GM15510 (cell line): ENCODE measurements around the gene RPL29.

Experiments
- POLR2A ChIP-seq: IDR thresholded peaks from 3 replicates; pipeline ENCODE4 v1.6.1; 2011; ENCODE audit warnings: borderline replicate concordance; ENCODE audit not compliant: insufficient read length; ENCODE audit errors: extremely low read depth

Gene RPL29

DNA sequence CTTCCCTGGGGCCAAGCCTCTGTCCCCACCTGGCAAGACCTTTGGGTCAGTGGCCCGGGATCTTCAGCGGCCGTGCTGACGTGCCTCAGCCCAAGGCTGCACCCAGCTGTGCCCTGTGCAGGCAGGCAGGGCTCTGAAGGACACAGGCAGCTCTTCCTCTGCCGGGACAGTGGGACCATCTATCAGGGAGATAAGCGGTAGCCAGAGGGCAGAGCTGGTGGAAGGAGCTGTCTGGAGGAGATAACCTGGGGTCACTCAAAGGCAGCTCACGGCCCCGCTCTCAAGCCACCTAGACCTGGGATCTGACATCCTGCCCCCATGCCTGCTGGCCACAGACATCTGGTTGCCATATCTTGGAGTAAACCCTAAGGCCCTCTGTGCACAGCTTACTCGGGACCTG is 33.4 kb upstream of the RPL29 start:
- TF ChIP-seq POLR2A = no peak

DNA sequence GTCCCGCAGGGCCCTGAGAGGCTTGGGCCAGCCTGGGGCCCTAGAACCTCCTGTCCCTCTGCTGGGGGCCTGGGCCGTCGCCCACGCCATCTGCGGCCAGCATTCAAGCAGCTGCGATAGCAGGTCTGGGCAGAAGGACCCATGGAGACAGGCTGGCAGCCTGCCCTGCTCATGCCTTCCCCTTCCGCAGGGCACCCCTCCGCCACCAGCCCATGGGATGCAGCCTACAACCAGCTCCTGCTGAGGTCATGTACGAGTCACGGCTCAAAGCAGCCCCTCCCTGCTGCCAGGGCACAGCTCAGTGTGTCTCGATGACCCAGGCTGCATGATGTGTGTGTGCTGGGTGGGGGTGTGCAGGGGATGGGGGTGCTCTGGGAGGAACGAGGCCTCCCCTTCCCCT is 32.9 kb upstream of the RPL29 start:
- no peak for TF ChIP-seq POLR2A

DNA sequence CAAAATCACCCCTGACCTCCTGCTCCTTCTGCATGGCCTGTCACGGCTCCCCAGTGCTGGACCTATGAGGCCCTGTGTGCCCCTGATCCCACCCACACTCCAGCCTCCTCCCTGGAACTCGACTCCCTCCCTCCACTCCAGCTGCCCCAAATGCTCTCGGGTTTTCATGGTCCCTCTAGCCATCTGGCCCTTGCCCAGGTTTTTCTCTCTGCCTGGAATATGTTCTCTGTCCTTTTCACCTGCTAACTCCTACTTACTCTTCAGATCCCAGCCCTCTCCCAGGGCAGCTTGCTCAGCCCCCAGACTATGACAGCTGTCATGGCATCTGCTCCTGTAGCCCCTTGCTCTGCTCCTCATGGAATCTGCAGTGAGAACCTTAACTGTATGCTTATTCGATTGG is 30.3 kb upstream of the RPL29 start:
- no peak for TF ChIP-seq POLR2A

DNA sequence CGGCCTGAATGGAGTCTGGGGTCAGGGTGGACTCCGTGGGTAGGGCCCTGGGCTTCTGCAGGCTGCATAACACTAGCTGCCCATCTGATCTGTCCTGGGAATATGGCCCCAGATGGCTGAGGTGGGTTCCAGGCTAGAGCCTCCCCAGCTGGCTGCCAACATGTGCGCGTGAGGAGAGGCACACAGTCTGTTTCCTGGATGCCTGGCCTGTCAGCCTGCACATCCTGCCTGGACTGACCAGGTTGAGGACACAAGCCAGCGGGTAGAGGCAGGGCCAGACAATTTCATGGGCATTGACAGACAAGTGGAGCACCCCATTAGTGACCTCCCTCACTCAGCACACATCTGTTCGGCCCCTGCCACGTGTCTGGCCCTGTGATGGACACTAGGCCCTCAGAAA is 29.8 kb upstream of the RPL29 start:
- TF ChIP-seq POLR2A = no peak

DNA sequence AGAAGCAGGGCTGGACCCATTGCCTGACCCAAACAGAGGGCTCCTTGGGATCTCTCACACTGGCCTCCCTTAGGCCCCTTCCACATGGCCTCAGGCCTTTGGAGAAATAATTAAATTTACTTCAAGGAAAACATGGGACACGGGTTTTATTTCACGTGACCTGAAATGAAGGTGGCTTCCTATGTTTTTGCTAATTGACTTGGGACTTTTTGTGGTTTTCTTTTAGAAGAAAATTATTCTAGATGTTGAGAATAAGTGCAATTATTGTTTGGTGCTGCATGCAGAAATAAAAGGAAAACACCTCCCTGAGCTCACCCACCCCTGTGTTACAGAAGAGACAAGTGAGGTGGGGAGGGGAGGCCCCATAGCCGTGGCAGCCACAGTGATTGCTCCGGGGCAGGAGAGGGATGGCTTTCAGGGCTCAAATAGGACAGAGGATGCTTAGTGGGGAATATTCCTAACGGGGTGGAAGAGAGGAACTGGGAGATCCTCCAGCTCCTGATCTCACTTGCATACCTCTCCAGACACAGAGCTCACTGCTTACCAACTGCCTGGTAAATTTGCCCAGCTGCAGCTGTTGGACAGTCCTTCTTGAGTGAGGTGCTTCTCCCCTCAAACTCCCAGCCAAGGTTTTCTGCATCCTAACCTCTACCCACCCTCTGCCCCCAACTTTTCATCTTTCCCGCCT is 29.2 kb upstream of the RPL29 start:
- no peak for TF ChIP-seq POLR2A

DNA sequence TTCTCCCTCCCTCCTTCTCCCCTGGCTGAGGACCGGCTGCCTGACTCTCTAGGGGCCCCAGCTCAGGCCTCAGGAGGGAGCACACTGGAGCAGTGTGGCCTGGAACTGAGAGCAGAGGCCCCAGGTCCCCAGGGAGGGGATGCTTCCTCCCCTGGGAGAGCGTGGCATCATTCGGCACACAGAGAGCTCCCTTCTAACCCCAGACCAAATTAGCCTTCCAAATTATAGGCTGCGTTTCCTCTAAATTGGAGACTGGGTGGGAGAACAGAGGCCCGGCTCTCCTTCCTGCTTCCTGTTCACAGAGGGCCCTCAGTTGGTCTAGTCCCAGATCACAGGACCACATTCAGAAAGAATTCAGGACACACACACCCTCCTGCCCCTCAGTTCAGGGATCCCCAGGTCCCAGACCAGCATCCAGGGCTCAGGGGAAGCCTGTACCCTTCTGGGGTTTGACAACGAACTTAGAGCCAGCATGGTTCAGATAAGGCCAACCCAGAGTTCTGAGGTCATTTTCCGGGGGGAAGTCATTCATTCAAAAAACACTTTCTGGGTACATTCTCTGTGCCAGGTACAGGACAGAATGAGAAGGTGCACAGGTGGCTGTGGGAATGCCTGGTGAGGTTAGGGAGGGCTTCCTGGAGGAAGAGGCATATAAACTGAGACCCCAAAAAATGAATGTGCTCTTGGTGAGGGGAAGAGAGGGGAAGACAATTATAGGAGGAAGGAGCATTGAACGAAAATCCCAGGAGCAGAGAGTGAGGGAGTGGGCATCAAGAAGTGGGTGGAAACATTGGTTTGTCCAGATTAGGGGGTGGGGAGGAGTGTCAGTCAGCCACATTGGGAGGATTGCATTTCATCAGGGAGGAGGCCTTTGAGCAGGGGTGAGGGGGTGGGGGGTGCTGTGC is 28.4 kb upstream of the RPL29 start:
- TF ChIP-seq POLR2A = no peak

DNA sequence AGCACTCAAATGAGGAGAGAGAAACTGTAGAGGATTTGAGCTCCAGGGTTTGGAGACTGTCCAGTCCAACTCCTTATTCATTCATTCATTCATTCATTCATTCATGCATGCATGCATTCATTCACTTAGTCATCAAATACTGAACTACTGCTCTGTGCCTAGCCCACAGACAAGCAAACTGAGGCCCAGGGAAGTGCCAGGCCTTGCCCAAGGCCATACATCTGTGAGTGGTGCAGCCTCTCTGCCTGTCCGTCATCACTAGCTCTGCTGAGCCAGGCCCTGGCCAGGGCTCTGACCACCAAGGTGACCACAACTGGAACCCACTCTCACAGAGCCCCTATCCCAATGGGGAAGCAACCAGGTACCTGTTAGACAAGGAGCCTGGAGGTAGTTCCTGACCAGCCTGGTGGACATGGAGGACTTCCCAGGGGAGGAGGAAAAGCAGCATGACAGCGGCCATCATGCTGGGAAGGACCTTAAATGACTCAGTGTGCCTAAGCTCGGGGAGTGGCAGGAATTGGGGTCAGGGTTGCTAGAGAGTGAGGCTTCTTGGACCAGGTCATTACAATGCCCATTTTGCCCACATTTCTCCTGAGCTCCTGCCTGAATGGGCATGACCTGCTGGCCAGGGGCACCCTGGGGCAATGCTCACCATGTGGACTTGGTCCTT is 27.5 kb upstream of the RPL29 start:
- TF ChIP-seq POLR2A = no peak

DNA sequence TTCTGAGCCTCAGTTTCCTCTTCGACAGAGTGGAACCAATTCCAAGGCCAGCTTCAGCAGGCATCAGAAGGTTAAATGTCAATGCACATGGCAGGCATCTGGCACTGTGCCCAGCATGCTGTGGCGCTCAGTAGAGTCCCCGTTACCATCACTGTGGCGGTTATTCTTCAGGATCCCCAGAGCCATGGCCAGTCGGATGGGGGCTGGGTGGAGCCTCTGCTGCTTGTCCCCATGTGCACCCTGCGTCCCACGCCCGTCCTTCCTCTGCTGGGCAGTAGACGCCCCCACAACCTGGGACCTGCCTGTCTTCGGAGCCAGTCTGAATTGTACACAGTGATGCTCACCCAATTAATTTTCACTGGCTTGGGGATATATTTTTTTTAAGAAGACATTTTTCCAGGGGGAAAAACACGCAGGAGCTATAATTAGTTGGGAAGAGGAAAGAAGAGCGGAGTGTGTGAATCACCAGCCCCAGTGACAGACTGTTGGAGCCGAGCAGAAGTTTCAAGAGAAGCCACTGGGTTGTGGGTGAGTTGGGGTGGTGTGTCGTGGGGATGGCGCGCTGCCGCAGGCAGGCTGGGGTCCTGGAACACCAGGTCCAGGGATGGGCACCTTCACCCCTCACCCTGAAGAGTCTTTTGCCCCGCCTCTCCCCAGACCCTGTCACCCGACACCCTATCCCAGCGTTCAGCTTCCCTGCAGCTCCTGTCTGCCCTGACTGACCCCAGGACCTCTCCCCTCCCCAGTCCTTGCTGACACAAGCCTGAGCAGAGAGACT is 26.8 kb upstream of the RPL29 start:
- no peak for TF ChIP-seq POLR2A

DNA sequence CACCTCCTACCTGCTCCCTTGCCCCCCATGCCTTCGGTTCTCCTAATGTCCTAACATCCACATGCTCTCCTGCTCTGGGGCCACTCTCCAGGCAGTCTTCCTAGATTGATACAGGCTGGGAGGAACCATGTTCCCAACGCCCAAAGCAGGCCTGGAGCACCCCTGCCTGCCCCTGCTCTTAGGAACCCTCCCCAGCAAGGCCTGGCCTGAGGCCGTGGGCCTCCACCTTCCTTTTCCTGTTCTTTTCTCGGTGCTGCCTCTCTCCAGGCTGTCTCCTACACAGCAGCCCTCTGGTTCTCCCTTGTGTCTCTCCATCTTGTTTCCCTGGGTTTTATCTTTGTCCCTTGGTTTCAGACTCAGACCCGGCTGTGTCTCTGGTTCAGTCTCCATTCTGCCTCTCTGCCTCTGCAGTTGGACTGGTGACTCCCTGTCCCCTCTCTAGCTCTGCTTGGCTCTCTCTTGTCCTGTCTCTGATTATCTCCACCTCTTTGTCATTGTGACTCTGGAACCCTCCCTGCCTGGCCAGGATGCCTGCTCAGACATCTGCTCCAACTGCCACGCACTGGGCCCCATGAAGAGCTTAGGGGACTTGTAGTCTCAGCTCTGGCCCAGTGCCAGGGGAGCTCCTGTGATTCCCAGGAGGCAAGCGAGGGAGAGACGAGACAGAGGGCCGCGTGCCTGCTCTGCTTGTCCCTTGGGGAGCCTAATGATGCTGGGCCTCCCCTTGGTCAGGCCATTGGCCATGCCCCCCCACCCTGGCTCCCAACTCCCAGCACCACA is 26.0 kb upstream of the RPL29 start:
- no peak for TF ChIP-seq POLR2A

DNA sequence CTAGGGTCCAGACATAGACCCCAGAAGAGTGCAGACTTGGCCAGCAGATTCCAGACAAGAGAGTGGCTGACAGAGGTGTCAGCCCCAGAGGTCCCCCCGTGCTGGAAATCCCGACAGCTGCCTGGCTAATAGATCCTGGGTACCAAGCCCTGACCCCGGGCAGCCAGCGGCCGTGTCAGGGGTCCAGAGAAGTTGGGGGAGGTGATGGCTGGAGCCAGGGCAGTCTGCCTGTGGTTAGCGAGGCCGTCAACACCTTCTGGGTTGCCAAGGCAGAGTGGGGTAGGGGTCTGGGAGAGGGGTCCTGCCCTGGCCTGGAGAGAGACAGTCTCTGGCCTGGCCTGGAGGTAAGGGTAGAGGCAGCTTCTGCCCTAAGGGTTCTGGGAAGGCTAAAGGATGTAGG is 25.1 kb upstream of the RPL29 start:
- TF ChIP-seq POLR2A = no peak

DNA sequence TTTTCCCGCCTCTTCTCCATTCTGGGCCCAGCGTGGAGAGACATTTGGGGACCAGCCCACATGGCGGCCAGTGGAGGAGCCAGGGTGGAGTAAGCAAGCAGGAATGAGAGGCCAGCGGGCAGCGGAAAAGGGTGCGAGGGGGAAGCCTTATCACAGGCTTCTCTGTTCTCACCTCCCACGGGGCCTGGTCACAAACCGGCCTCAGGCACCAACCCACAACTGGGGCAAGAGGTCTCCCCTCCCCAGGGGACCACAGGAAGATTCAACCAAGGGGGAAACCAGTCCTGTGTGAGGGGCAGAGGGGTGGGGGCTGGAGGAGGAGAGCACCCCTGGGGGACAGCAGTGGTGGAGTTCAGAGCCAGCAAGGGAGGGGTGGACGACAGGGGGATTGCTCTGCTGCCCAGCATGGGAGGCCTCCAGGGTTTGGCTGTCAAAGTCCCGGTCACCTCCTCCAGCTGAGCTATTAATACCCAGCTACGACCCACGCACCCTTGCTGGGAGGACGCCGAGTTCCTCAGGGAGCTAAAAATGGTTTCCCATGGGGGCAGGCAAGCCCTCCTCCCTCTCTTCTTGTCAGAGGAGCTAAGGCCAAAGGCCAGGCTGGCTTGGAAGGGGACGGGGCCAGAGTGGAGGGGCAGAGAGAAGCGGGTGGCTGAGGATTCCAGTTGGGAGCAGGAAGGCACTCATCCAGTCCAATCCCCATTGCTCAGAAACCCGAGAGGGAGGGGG is 23.8 kb upstream of the RPL29 start:
- TF ChIP-seq POLR2A = no peak

DNA sequence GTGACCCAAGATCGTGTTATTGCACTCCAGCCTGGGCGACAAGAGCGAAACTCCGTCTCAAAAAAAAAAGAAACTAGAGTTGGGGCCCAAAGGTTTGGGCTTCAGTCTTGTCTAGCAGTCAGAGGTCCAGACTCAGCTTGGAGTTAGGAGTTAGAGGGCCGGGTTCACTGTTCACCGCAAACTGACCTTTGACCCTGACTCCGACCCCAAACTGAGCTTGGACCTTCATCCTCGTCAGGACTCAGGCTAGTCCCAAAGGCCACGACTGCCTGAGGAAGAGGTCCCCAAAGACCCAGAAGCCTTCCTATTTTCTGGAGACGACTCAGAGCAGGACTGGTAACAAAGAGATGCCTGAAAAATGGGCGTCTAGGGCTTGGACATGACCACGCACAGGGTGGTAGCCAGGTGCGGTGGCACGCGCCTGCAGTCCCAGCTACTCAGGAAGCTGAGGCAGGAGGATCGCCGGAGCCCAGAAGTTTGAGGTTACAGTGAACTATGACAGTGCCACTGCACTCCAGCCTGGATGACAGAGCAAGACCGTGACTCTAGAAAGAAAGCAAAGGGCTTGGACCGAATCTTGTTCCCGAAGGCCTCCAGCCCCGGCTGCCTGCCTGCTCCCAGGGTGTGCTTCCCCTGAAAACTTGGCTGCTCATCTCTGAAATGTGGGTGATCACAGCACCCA is 22.8 kb upstream of the RPL29 start:
- no peak for TF ChIP-seq POLR2A

DNA sequence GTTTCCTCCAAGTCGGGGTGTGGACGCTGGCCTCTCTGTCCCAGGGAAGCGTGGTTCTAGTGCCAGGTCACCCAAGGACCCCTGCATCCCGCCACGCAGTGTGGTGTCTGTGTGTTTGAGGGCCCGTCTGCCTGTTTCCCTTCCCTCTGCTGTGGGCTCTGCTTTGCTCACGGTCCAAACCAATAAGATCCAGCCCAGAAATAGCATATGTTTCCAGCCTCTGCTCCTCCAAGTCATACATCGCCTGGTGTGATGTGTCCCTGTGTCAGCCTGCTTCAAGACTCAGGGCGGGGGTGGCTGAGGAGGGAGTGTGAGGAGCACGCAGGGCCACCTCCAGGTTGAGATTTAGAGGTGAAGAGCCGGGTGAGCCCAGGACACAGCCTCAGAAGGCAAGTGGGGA is 21.9 kb upstream of the RPL29 start:
- no peak for TF ChIP-seq POLR2A
